Caki2 (cell line): ENCODE measurements around the gene TRPV4. TPM values are rescaled to one million over a fixed set of nuclear protein-coding genes. Genes with fewer than 3 reads are reported as not detected.

ENCODE experiments used
- DNase-seq: peaks from one replicate; pipeline ENCODE4 v3.0.0-alpha.2; 2015; ENCODE audit warnings: low read depth
- in situ Hi-C: cut with HindIII; loops from 2 replicates; pipeline ENCODE4 v1.10.0; 2016; ENCODE audit warnings: low sequenced_read_pairs, low pct_unique_long_range_greater_than_20kb, mixed read lengths
- total RNA-seq: library from RNA; depleted of rRNA; stranded (reverse); fragments of >200 nt; shearing (Covaris generic); gene quantifications from 2 replicates; pipeline ENCODE4 v1.2.3, GENCODE V29; 2014; ENCODE audit warnings: low replicate concordance

TRPV4 gene
- total RNA-seq, 1 experiment from 2014 or later: not detected

DNA sequence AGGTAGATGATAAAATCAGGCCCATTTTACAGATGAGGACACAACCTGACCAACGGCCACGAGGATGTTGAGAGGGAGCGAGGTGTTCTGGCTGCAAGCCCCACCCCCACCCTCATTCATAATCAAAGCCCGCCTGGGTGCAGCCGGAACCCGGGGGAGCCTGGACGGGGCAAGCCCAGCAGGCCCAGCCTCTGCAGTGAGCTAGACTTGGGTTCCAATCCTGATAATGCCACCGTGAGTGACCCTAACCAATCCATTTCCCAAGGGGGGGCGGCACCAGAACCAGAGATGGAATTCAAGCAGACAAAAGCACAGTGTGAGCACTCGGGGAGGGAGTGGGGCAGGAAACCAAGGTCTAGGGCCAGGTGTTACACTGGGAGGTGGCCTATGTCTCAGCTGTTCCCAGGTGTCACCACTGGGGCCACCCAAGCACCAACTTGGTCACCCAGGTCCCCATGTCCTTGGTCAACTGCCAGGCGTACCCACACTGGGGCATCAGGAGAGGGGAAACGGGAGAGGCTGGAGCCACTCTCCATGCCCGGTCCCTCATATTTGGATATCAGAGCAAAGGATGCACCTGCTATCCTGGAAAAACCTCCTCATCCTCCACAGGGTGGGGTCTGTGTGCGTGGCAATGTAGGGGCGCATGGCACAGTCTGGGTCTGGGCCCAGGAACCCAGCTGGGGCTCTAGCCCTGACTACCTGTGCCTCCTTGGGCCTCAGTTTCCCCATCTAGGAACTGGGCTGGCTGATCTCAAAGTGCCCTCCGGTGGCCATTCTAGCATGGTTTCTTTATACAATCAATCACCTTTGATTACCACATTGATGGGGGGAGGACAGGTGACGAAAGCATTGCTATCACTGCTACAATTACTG is 61.2 kb downstream of the TRPV4 start:
- in situ Hi-C loops: no loop called here
- DNase-seq: no peak

DNA sequence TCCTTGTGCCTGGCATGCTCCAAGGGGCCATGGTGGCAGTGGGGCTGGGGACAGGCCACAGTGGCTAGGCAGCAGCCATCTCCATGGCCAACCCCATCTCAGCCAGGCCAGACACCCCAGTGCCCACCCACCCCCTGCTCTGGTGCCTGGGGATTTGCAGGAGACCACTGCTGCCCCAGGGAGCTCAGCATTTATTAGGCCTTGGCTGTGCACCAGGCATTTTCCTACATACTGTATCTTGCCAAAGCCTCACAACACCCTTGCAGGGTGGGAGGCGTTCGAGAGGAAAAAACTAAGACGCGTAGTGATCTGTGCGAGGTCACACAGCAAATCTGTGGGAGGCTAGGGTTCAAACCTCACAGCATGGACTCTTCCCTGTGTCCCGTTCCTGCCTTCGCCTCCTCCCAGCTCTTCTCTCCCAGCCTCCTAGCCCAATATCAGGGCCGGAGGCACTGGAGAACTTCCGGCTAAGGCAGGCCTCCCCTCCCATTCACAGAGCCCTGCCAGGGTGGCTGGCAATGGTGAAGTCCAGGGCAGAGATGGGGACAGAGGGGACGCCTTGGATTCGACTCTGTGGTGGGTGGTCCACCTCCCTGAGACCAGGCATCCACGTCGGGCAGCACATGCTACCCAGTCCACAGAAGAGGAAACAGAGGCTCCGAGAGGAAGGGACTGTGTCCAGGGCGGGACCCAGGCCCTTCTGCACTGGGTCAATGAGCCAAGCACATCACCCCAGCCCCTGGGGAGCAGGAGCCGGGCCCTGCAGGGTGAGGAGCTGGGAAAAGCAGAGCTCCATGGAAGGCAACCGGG is 62.1 kb downstream of the TRPV4 start:
- DNase-seq: no peak
- in situ Hi-C loops: no loop called here

DNA sequence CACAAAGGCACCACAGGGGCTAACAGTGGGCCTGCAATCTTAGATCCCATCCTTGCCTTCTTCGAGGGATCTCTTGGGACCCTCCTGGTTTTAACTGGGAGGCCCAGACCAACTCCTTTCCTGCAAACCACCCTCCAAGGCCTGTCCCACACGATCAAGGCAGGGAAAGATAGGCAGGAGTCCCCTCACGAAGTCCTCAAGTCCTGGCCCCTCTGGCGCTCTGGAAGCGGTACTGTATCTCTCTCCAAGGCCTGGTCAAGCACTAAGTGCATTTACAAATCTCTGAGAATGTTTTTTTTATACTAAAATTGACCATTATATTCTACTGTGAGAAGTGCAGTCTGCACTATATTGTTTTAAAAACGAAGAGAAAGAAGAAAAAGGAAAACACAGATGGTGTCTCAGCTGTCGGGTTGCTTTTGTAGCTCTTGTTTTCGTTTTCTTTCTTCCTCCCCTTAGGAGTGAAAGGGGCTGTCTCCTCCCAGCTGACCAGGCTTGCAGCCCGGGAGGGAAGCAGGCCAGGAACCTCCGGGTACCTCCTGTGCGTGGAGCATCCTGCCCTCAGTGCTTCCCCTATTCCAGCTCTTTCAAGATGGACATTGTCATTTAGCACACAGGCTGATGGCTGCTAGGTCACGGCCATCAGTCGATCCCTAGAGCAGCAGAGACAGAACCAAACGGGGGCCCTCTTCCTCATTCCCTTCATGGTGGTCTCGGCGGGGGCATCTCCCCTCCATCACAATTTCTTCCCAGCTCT is 62.9 kb downstream of the TRPV4 start:
- in situ Hi-C loops: no loop called here

DNA sequence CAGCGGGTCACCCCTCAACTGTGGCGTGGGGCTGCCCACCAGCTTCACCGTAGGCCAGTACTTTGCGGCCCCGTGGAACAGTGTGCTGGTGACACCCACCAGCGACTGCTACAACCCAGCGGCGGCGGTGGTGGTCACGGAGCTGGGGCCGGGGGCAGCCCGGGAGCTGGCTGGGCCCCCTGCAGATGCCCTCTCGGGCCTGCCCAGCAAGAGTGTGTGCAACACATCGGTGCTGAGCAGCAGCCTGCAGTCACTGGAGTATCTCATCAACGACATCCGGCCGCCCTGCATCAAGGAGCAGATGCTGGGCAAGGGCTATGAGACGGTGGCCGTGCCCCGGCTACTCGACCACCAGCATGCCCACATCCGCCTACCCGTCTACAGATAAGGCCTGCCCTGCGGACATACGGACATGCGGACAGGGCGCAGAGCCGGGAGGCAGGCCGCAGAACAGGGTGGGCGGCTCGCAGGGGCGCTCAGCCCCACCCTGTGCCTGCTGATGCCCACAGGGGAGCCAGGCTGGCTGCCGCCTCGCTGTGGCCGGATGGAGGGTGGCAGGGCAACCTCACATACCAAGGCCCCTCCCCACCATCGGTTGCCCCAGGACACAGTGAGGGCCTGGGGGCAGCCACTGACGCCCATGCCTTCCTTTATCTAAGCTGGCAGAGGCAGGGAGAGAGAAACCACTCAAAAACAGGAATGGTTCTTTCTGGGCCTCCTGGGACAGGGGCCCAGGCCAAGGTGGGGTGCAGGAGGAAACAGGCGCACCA is 64.1 kb downstream of the TRPV4 start:
- no peak for DNase-seq
- in situ Hi-C loops: no loop called here

More for the DNA sequence above, 62.9 kb downstream of the TRPV4 start:
- no peak for DNase-seq

DNA sequence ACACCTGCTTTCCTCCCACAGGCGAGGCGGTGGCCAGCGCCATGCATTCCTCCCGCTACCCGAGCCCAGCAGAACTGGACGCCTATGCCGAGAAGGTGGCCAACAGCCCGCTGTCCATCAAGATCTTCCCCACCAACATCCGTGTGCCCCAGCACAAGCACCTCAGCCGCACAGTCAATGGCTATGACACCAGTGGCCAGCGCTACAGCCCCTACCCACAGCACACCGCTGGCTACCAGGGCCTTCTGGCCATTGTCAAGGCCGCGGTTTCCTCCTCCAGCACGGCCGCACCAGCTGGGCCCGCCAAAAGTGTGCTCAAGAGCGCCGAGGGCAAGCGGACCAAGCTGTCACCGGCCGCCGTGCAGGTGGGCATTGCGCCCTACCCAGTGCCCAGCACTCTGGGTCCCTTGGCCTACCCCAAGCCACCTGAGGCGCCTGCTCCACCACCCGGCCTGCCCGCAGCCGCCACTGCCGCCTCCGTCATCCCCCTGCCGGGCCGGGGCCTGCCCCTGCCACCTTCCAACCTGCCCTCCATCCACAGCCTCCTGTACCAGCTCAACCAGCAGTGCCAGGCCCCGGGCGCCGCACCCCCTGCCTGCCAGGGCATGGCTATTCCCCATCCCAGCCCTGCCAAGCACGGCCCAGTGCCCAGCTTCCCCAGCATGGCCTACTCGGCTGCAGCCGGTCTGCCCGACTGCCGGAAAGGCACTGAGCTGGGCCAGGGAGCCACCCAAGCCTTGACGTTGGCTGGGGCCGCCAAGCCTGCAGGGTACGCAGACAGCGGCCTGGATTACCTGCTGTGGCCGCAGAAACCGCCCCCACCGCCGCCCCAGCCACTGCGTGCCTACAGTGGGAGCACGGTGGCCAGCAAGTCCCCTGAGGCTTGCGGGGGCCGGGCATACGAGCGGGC is 65.0 kb downstream of the TRPV4 start:
- in situ Hi-C loops: no loop called here
- DNase-seq: no peak

DNA sequence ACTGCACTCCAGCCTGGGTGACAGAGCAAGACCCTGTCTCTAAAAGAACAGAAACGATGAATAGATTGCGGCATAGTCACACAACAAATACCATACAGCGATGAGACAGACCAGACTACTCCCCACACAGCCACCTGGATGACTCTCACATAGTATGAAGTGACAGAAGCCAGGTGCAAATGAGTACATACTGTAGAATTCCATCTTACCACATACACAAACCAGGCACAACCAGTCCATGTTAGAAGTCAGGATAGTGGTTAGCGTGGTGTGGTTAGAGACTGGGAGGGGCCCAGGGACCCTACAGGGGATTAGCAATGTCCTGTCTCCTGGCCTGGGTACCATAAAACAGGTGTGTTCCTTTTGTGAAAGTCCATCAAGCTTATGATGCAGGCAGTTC is 65.7 kb downstream of the TRPV4 start:
- in situ Hi-C loops: no loop called here
- no peak for DNase-seq

DNA sequence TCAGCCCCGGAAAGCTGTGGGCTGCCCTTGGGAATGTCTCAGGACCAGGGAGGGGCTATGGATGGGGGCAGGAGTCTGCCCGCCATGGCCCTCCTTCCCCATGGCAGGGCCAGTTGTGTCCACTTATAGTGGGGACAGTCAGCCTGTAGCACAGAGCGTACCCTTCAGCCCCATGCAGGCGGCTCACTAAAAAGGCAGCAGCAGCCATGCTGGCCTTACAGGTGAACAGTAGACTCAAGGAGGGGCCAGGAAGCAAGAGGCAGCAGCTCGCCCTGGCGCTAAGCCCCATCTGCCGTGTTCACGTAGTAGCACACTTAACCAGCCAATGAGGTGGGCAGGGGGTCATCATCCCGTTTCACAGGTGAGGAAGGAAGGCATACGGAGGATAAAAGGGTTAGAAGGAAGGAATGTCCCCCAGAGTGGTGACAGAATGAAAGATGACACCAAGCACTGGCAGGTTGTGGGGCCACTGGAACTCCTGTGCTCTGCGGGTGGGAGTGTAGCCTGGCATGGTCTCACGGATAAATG is 66.9 kb downstream of the TRPV4 start:
- in situ Hi-C loops: no loop called here
- DNase-seq: no peak

DNA sequence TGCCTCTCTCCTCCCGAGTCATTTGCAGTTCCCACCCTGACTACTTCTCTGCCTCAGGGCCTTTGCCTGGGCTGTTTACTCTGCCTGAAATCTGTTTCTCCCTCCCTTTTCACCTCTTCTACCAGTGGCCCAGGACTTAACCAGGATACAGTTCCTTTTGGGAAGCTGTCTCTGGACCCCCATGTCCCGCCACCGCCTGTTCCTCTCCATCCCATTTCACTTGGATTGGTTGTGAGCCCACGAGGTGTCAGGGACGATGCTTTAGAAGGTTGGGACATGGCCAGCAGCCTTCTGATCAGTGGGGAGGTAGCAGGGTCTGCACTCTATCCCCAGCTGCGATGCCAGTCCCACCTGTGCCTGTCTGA is 67.8 kb downstream of the TRPV4 start:
- no peak for DNase-seq
- in situ Hi-C loops: no loop called here

DNA sequence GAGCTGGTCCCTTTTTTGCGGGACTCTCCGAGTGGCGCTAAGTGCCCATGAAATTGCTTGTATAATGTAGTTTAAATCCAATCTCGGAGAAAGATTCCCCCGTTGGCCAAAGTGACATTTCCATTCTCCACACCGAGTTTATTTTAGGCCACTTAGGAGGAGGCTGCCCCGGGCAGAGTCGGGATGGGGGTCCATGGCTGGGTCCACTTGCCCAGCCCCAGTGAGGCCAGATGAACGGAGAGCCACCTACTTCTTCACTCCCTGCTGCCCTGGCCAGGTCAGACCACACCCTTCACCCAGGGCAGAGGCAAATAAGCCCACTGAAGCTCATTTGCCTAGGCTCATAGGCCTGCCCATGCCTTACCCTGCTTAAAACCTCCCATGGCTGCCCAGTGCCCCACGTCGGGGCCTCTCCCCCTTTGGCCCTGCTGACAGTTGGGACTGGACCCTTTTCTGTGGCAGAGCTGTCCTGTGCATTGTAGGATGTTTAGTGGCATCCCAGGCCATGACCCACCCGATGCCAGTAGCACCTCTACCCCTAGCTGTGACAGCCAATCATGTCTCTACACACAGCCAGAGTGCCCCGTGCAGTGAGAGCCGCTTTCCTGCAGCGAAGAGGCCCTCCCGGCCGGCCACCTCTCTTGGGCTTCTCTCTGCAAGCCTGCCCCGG is 68.3 kb downstream of the TRPV4 start:
- in situ Hi-C loops: no loop called here
- no peak for DNase-seq

DNA sequence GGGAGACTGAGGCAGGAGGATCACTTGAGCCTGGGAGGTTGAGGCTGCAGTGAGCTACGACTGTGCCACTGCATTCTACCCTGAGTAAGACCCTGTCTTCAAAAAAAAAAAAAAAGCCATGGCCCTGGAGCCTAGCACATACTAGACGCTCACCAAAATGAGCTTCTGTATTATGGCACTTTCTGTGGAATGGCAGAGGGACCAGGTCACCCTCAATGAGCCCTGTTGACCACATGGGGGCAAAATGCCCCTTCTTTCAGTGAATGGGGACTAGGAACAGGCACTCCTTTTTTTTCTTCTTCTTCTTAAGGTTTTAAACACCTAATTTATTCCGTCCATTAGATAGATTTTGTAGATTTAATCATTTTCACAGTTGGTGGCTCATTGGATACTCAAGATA is 69.1 kb downstream of the TRPV4 start:
- in situ Hi-C loops: no loop called here

DNA sequence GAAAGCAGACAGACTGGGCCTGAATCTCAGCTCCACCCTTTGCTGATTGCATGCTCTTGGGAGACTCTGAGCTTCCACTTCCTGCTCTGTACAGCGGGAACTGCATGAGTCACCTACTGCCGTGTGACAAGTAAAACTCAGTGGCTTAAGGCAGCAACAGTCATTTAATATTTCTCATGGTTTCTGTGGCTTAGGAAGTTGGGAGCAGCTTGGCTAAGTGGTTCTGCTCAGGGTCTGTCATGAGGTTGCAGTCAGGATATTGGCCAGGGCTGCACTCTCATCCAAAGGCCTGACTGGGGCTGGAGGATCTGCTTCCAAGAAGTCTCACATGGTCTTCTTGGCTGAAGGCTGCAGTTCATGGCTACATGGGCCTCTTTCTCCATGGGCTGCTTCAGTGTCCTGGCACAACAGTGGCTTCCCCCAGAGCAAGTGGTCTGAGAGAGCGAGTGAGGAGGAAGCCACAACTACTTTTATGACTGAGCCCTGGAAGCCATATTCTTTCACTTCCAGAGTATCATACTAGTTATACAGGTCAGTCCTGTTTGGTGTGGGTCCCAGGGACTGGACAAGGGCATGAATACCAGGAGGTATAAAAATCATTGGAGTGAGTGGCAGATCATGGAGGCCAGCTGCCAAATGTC is 69.9 kb downstream of the TRPV4 start:
- in situ Hi-C loops: no loop called here
- DNase-seq: peak; percentile 4

More for the DNA sequence above, 69.1 kb downstream of the TRPV4 start:
- no peak for DNase-seq

DNA sequence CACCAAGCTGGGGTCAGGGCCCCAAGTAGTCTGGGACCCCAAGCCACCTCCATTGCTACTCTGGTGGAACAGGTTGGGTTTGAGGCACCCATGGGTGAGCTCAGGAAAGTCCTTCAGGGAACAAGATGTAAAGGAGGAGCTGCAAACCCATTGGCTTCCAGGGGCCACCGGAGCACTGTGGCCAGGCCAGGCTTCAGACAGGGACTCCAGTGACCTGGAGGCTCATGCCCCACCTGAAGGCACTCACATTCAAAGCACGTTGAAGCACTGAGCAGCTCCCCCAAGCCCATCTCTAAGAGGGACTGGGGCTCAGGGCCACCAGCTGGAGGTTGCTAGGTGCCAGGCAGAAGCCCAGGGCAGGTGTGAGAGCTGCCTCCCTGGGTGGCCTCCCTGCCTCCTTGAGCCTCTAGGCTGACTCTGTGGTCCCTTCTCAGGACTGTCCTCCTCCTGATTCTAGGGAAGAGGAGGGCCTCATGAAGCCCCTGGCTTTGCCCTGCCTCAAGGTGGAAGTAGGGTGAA is 70.5 kb downstream of the TRPV4 start:
- in situ Hi-C loops: no loop called here
- no peak for DNase-seq

DNA sequence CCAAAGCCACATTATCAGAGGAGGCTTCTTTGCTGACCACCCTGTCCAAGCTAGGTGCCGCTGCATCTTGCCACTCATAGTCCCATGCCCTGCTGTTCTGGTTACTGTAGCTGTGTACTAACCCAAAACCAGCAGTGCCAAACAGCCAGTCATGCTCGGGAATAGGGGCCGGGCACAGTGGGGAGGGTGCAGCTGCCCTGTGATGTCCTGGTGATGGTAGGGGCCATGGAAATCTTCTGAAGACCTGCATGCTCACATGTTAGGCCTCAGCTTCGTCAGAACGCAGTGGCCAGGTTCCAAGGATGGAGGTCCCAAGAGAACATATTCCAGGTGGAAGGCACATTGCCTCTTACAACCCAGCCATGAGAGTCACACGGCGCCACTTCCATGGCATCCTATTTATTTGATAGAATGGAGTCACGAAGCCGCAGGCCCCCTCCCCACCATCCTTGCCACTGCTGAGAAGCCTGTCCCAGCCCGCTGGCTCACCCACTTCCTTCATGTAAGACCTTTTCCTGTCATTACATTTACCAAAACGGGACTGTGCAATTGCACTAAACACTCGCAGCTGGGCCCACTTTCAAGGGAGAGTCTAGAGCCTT is 71.0 kb downstream of the TRPV4 start:
- DNase-seq: no peak
- in situ Hi-C loops: no loop called here

DNA sequence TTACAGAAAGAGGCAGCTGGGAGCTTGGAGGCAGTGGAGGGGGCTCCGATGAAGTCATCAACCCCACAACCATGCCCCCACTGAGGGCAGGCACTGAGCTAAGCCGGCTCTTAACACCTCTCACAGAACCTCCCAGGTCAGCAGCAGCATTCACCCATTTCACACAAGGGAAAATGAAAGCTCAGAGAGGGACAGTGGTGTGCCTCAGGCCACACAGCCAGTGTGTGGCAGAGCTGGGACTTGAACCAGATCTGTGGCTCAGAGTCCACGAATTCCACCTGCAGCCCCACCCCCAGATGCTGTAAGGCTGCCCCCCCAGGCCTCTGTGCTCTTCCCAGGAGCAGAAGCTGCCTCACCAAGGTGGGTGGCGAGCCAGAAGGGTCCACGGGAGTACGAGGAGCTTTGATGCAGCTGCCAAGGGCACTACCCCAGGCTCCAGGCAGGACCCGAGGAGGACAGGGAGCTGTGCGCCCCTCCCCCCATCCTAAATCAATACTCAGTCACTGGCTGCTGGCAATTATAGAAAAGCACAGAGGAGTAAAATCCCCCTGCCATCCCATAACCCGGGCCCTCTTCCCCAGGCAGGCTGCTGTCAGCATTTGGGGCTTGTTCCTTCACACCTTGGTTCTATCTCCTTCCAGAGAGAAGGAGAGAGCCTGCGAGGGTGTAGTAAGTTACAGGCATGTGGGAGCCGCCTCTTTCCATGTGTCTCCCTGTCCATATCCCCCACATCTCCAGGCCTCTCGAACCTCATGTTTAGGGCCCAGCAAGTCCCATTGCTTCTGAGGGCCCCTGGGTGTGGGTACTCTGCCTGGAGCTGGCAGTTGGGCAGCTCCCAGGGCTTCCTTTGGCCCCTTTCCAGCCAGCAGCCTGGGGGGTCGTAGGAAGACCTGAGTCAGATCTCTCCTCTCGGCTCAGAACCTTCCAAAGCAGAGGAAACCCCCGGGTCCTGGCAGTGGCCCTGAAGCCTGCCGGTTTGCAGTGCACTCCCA is 72.0 kb downstream of the TRPV4 start:
- DNase-seq: no peak
- in situ Hi-C loops: no loop called here
